Activated CD8-positive, alpha-beta memory T cell treated with anti-CD3 and anti-CD28 coated beads, Interleukin-2, amount 50 U/mL, for 48 hours (primary cell): ENCODE data around the gene PHLPP1.

Experiments
- DNase-seq: peaks from one replicate; pipeline ENCODE4 v3.0.0-alpha.2; 2020

PHLPP1 gene

DNA sequence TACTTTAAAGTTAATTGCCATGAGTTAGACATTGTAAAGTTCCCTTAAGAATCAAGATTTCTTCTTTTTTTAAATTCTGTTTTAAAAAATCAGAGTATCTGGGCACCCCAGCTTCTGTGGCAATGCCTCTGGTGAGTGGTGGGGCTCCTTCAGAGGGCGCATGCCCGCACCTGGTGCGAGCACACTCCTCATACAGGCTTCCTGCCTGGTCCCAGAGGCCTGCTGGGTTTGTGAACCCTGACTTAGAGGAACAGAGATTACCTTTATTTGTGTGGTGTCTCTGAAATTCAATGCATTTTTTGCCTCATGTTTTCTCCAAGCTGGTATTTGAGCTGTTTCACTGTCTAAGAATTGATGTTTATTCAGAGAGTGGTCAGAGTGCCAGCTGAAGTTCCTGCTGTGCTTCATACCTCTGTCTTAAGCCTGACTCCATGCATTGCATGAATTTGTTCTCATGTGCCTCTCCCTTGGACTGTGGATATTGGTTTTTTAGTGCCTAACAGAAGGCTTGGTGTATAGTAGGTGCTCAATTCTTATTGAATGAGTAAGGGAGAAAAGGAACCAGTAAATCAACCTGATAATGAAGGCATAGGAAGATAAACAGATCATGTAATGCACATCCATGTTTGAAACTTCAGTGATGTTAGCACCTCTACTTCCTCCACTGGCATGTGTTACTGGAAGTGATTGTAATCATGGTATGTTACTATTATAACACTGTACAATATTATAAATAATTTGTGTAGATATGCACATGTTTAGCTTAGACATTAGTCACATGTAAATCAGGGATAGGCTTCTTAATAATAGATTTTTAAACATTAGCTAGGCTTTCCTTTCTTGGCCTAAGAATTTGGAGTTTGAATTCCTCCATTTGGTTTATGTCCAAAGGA, 29.0 kb downstream of the PHLPP1 start:
- no peak for DNase-seq

DNA sequence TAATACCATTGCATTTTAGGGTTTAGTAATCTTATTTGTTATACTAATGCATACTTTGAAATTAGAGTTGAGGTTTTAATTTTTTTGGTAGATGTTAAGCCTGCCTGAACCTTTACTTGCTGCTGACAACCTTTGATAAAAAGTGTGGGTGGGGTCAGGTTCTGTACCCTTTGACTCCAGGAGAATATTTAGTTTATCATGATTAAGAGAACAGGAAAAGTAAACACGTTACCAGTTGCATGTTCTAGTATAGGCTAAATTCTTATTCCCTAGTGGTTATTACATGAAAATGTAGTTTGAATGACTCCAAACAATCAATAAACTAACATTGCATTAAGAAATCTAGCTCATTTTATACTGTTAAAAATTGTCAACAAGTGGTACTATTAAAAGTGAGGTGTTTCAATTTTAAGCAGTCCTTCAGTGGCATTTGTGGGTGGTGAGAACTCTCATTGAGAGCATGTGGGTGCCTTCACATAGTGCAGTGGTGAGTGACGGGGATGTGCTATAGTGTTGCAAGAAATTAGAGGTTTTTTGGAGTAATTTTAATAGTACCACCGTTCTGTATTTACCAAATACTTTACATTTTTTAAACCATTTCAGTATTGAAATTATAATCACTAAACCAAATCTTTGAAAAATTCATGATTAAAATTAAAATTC, 29.9 kb downstream of the PHLPP1 start:
- DNase-seq = no peak

DNA sequence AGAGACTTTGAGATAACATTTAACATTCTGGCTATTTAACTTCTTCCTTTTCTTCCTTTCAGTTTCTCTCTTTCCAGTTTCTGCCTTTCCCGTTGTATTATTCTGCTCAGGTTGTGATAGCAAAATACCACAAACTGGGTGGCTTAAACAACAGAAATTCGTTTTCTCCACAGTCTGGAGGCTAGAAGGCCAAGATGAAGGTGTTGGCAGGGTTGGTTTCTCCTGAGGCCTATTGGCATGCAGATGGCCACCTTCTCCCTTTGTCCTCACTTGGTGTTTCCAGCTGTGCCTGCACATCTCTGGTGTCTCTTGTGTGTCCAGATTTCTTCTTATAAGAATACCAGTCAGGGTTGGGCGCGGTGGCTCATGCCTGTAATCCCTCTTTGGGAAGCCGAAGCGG, 34.0 kb downstream of the PHLPP1 start:
- no peak for DNase-seq

GRCh38 chr18:62751341-62751821, 36.0 kb downstream of the PHLPP1 start:
- DNase-seq = no peak

DNA sequence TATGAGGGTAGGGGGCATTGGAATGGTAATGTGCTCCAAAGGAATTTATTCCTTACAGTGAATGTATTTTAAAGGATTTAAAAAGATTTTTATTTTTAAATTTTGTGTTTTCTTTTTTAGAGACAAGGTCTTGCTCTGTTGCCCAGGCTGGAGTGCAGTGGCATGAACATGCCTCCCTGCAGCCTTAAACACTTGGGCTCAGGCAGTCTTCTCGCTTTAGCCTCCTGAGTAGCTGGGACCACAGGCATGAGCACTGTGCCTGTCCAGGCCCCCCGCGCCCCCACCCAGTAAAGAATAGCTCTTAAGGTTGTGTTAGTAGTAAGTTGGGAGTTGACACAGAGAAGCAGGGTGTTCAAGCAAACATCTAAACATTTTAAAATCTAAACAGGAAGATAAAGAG, 36.6 kb downstream of the PHLPP1 start:
- DNase-seq = no peak

DNA sequence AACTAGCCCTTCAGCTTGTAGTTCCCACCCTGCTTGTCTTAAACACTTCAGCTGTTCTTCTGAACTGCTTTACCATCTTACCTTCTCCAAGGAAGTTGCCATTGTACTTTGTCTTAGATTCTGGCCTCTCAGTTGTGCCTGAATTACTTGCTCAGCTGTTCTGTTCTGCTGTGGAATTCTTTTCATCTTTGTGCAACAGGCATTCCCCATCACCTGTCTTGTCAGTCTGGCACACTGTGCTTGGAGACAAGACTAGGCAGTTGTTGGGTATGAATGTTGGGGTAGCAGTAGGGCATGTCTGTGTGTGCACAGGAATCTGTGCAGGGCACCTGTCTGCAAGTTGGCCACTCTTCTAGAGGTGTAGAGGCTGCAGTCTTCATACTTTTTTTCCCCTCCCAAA, 38.7 kb downstream of the PHLPP1 start:
- DNase-seq = no peak

GRCh38 chr18:62755454-62755853, 40.1 kb downstream of the PHLPP1 start:
- DNase-seq = no peak

DNA sequence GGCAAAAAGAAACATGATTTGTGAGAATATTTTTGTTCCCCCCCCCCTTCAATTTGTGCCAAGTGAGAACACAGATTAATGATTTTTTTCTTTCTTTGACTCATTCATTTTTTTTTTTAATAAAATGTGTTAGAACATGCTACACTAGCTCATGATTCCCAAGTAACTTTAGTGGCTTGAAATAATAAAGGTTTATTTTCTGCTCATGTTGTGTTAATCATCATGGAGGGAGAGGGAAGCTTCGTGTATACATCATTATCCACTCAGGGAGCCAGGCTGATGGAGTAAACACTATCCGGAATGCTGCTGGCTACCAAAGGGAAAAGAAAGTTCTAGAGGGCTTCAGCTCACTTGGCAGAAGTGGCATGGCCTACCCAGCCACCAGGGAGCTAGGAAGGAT, 40.6 kb downstream of the PHLPP1 start:
- DNase-seq = no peak

GRCh38 chr18:62757399-62758010, 42.2 kb downstream of the PHLPP1 start:
- DNase-seq = no peak

GRCh38 chr18:62758591-62758990, 43.2 kb downstream of the PHLPP1 start:
- no peak for DNase-seq

DNA sequence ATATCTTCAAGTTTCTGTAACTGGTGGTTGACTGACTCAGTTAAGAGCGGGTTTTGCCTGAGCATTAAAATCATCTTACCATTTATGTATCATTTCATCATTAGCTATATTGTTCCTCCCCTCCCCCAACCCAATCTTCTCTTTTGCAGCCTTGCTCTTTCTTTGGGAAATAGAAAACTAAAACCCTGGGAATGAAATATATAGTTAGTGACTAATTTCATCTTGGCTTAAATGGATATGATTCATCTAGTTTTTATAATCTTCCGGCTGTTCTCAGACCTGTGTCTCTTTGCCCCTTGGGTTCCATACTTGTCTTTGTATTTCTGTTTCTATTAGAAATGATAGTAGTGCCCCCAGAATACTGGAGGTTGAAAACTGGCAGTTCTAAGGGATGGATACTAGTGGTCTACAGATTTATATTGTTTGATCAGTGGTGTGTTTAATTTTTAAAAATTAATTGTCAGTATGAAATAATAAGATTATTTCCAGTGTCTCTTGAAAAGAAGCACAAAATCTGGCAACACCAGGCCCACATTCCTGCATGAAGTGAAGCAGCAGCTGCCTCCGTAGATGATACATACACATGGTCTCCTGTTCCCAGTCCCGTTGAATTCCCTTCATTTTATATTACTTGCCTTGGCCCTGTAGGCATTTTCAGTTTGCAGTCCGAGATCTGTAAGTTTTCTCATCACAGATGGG, 44.5 kb downstream of the PHLPP1 start:
- no peak for DNase-seq

DNA sequence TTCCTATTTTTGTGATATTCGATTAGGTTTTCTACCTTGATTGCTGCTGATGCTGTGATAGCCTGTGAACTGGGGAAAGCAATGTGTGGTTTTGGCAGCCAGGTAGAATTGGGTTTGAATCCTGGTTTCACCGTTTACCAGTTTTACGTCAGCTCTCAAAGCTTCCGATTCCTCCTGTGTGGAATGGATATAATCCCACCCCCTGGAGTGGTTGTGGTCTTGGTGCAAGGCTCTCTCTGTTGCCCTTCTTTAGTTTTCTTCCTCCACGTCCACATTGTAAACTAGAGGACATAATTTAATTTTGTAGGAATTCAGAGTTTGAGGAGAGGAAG, 45.0 kb downstream of the PHLPP1 start:
- DNase-seq = no peak

DNA sequence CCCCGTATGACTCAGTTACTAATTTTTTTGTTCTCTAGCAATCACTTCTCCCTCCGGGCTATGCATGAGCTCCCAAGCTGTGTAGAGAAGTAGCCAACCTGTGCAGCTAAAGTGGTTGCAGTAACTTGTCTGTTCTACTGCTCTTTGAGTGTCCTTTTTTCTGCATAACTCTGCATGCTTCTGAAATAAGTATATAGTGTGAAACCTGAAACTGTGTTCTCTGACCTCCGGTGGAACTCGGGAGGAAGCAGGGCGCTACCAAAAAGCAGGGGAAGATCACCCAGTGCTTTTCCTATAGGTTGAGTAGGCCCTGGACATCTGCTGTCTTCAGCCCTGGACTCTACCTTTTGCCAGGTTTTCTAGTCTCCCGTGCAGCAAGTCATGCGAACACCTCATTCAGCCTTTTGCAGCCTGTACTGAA, 47.8 kb downstream of the PHLPP1 start:
- no peak for DNase-seq

- DNase-seq = no peak
These were observed 50.9 kb downstream of the PHLPP1 start for GRCh38 chr18:62766266-62766665.

GRCh38 chr18:62767321-62767720, 52.0 kb downstream of the PHLPP1 start:
- DNase-seq = no peak

DNA sequence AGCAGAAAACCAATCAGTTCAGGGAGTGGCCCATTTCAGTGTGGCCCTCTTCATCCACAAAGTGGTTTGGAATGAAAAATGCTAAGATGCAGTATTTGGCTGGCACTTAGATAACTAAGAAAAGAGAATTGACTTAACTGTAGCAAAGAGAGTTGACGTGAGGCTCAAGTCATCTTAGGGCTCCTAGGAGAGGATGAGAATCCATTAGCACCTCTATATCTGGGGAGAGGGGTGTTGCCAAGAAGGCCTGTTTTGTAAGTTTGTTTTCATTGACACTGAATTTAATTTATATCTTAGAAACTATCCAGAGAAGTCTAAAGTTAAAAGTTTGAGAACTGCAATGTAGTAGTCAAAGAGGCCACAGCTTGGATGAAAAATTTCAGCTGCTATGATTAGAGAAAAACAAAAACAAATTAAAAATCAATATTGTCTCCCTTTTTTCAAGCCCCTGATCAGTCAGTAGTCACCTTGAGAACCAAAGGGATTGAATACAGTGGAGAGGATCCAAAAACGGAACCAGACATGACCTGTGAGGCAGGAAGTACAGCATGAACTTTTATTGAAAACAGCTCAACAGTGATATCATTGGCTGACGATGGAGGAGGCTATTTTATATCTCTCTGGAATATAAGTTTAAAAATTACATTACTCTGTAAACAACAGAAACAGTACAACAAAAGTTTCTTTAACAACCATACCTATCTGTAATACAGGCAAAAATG, 52.7 kb downstream of the PHLPP1 start:
- no peak for DNase-seq

DNA sequence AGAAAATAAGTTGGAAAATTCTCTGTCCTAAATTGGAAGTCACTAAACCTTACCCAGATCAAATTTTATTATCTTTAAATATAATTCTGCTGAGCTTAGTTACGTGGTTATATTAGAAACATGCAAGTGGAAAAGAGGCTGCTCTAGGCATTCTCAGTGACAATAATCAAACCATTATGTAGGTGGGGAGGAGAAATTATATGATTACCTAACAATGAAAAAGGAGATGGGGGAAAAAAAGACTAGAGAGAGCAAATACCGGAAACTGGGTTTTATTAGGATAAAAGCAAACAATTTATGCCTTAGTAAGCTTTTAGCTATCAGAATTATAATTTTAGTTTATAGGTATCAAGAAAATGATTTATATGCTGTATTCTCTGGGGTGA, 53.2 kb downstream of the PHLPP1 start:
- no peak for DNase-seq

- no peak for DNase-seq
These were observed 53.9 kb downstream of the PHLPP1 start for GRCh38 chr18:62769216-62769615.

- DNase-seq = no peak
These were observed 56.3 kb downstream of the PHLPP1 start for GRCh38 chr18:62771494-62772270.

GRCh38 chr18:62772860-62773584, 57.7 kb downstream of the PHLPP1 start:
- DNase-seq = no peak

GRCh38 chr18:62773691-62774090, 58.4 kb downstream of the PHLPP1 start:
- no peak for DNase-seq
